Skeletal muscle satellite cell (primary cell): ENCODE measurements around the gene DEFB108B.
A peak's percentile ranks its signal among the peaks of the same experiment; 100 is the strongest.
"Not testable (repeated sequence)": the region's sequence is repeated elsewhere in the genome, so short reads cannot be mapped to it uniquely, and the experiment has no call there.

ENCODE experiments used
- H3K27me3 ChIP-seq: 2 replicates; pipeline ENCODE4 v1.7.0; 2013; ENCODE audit warnings: low read length; ENCODE audit not compliant: control insufficient read depth, insufficient read depth
- H3K36me3 ChIP-seq: 2 replicates; pipeline ENCODE4 v1.7.0; 2013; ENCODE audit warnings: mild to moderate bottlenecking, control low read depth, low read length; ENCODE audit not compliant: insufficient read depth
- H3K4me1 ChIP-seq: 2 replicates; pipeline ENCODE4 v1.7.0; 2013; ENCODE audit warnings: low read length; ENCODE audit not compliant: control insufficient read depth, insufficient read depth
- H3K4me2 ChIP-seq: 2 replicates; pipeline ENCODE4 v1.7.0; 2013; ENCODE audit warnings: mild to moderate bottlenecking, low read length
- H3K4me3 ChIP-seq: 2 replicates; pipeline ENCODE4 v1.7.0; 2013; ENCODE audit warnings: low read length
- H3K9ac ChIP-seq: 2 replicates; pipeline ENCODE4 v1.7.0; 2013; ENCODE audit warnings: mild to moderate bottlenecking, low read depth, low read length, moderate library complexity
- H3K9me3 ChIP-seq: replicated peaks from 2 replicates; pipeline ENCODE4 v1.7.0; 2013; ENCODE audit warnings: mild to moderate bottlenecking, control low read depth, low read length

DEFB108B gene

DNA sequence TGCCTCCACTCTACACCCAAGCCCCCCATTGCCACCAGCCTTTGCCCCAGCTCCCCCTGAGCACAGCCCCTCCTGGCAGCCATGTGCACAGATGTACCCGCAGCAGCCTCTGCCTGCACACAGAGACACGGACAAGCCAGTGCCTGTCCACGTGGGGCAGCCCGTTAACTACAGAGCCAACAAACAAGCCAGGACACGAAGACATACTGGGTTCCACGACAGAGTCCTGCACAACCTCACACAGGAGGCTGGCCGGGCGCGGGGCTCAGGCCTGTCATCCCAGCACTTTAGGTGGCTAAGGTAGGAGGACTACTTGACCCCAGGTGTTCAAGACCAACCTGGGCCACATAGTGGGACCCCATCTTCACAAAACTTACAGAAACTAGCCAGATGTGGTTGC is 36.2 kb upstream of the DEFB108B start:
- H3K9ac ChIP-seq, H3K4me3 ChIP-seq, H3K27me3 ChIP-seq, H3K9me3 ChIP-seq, H3K36me3 ChIP-seq, H3K4me2 ChIP-seq: not testable (repeated sequence)
- peaks cover 13% of the 10 kb centered on the region for H3K4me1 ChIP-seq

- H3K9ac ChIP-seq, result peak overlapping the region; percentile 41
- not testable (repeated sequence) for H3K4me3 ChIP-seq, H3K27me3 ChIP-seq, H3K36me3 ChIP-seq, H3K9me3 ChIP-seq, H3K4me1 ChIP-seq, H3K4me2 ChIP-seq
These were observed 33.4 kb upstream of the DEFB108B start for GRCh38 chr11:71799556-71800128.

GRCh38 chr11:71800335-71800953 is 32.6 kb upstream of the DEFB108B start:
- not testable (repeated sequence) for H3K9ac ChIP-seq, H3K27me3 ChIP-seq, H3K4me3 ChIP-seq, H3K9me3 ChIP-seq, H3K36me3 ChIP-seq, H3K4me1 ChIP-seq, H3K4me2 ChIP-seq

DNA sequence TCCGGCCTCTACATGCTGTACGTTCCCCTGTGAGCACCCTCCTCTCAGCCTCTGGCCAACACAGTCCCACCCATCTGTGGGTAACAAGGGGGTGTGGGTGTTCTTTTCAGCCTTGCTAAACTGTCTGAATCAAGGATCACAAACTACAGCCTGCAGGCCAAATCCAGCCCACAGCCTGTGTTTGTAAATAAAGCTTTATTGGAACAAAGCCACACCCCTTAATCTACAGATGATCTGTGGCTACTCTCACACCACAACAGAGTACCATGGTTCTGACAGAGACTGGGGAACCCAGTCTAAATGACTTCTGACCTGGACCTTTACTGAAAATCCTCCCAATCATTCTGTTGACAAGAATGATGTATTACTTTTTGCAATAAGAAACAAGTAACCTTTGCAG is 32.0 kb upstream of the DEFB108B start:
- H3K4me1 ChIP-seq, H3K27me3 ChIP-seq, H3K9ac ChIP-seq, H3K4me2 ChIP-seq, H3K36me3 ChIP-seq, H3K4me3 ChIP-seq, H3K9me3 ChIP-seq: not testable (repeated sequence)

- H3K27me3 ChIP-seq, H3K4me3 ChIP-seq, H3K36me3 ChIP-seq, H3K9me3 ChIP-seq, H3K4me1 ChIP-seq, H3K4me2 ChIP-seq, H3K9ac ChIP-seq: not testable (repeated sequence)
These were observed 30.1 kb upstream of the DEFB108B start for GRCh38 chr11:71802874-71803273.

DNA sequence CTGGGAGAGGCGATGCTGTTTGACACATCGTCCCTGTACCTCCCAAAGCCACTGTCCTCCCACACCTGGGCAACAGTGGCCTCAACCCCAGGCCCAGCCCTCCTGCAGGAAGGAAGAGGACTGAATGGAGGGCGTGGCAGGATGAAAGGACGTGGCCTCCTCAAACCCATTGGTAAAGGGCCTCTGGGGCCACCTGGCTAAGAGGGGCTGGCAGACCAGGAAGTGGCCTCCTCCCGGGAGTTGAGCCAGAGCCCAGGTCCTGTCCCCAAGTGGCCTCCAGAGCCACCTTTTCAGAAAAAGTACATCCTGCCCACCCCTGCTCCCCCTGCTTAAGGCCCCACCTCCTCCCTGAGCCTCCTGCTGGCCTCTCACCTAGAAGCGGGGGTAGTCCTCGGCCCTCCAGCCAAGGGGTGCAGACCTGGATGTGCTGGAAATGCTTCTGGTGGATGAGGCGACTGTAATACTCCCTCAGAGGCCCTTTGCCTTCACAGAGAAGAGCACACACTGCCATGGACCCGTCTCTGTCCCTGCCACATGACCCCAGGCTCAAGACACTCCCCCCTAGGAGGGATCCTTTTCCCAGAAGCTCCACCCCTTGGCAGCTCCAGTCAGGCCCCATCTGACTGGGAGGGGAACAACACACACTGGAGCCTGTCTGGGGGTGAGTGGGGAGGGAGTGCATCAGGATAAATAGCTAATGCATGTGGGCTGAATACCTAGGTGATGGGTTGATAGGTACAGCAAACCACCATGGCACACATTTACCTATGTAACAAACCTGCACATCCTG is 28.6 kb upstream of the DEFB108B start:
- not testable (repeated sequence) for H3K27me3 ChIP-seq, H3K9me3 ChIP-seq, H3K9ac ChIP-seq, H3K4me3 ChIP-seq, H3K4me2 ChIP-seq, H3K36me3 ChIP-seq, H3K4me1 ChIP-seq

- not testable (repeated sequence) for H3K9me3 ChIP-seq, H3K9ac ChIP-seq, H3K4me2 ChIP-seq, H3K4me1 ChIP-seq, H3K27me3 ChIP-seq, H3K4me3 ChIP-seq, H3K36me3 ChIP-seq
These were observed 20.5 kb upstream of the DEFB108B start for GRCh38 chr11:71812529-71812928.

DNA sequence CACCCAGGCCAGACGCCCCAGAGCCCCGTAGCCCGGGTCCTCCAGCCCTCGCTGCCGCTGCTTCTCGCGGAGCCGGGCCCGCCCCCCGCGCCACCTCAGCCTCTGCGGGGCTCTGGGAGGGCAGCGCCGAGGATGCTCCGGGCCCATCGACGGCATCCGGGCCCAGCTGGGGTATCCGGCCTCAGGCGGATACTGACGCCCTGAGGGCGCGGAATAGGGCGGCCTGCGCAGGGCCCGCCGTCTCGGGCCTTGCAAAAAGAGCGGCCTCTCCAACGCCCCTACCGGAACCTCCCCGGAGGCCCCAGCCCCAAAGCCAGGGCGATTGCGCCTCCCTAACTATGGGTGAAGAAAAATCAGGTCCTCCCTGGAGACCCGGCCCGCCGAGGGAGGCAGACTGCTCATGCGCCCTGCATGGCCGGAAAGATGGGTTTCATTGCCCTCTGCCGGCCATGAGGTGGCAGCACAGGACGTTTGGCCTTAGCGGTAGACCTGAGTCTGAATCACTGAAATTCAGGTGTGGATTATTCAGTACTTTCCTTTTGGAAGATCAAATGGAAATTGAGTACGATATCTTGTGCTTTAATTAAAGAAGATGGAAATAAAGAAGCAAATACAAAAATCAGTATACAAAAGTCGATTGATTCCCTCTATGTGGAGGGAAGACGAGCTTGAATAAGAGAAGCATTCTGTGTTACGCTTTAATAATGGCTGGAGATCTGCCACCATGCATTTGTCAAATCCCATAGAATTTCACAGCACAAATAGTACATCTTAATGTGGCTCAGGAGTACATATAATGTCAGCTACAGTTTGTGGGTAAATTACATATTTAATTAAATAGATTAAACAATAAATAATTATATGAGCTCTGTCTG is 19.3 kb upstream of the DEFB108B start:
- H3K9ac ChIP-seq, result peak overlapping the region; percentile 88
- H3K9me3 ChIP-seq, H3K36me3 ChIP-seq, H3K4me1 ChIP-seq, H3K27me3 ChIP-seq: not testable (repeated sequence)
- H3K4me2 ChIP-seq, result peak overlapping the region; percentile 81
- peak overlapping the region; percentile 75 for H3K4me3 ChIP-seq

GRCh38 chr11:71821539-71821938 is 11.5 kb upstream of the DEFB108B start:
- not testable (repeated sequence) for H3K36me3 ChIP-seq, H3K9ac ChIP-seq, H3K4me2 ChIP-seq, H3K27me3 ChIP-seq, H3K9me3 ChIP-seq, H3K4me3 ChIP-seq, H3K4me1 ChIP-seq

DNA sequence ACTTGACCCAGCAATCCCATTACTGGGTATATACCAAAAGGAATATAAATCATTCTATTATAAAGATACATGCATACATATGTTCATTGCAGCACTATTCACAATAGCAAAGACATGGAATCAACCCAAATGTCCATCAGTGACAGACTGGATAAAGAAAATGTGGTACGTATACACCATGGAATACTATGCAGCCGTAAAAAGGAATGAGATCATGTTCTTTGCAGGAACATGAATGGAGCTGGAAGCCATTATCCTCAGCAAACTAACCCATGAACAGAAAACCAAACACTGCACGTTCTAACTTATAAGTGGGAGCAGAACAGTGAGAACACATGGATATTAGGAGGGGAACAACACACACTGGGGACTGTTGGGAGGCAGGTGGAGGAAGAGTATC is 3.8 kb upstream of the DEFB108B start:
- not testable (repeated sequence) for H3K9me3 ChIP-seq, H3K4me3 ChIP-seq, H3K4me2 ChIP-seq, H3K27me3 ChIP-seq, H3K36me3 ChIP-seq, H3K4me1 ChIP-seq, H3K9ac ChIP-seq

DNA sequence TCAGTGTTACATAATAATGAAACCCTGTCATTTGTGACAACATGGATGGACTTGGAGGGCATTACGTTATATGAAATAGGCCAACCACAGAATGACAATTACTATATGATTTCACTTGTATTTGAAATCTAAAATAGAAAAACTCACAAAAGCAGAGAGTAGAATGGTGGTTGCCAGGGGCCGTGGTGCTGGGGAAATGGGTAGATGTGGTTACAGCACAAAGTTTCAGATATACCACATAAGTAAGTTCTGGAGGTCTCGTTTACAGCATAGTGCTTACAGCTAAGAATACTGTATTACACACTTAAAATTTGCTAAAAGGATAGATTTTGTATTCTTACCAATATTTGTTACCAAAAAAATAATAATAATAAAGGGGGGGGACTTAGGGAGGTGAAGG is 3.3 kb upstream of the DEFB108B start:
- not testable (repeated sequence) for H3K4me2 ChIP-seq, H3K27me3 ChIP-seq, H3K36me3 ChIP-seq, H3K4me1 ChIP-seq, H3K9ac ChIP-seq, H3K9me3 ChIP-seq, H3K4me3 ChIP-seq
